ENCODE results near the gene MCC. TPM values are rescaled to one million over a fixed set of nuclear protein-coding genes. Genes with fewer than 3 reads are reported as not detected.

MCC gene
- polyA plus RNA-seq (2012; ENCODE audit: low read depth, missing spikeins): 0.09 TPM

DNA sequence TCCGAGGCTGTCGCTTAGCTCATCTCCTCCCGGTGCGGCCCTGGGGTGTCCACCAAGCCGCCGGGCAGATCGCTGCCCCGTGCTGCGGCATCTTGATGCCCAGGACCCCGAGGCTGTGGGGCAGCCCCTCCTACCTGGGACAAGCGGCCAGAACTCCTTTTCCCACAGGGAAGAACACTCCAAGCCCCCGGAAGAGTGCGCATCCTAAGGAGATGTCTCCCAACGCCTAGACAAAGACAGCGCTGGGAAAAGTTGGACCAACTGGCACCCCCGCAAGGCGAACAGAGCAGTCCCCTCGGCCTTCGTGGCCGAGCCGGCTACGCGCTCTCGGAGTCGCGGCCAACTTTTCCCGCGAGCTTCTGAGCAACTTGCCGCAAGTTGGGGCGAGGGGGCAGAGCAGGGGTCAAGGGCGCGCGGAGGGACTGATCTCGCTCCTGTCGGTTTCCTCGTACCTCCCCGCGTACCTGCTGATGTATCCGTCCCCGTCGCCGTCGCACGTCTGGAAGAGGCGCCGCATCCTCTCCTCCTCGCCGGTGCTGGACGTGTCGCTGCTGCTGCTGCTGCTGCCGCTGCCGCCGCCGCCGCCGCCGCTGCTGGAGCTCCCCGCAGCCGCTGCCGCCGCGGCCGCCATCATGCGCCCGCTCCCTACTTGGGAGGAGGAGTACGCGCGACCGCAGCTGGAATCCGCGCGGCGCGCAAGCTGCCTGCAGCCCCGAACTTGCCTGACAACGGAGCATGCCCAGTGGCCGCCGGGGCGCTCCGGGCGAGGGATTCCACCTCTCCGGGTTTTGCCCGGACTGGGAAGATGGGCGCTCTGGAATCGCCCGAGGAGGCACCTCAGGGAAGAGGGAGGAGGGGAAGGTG lies at the start of gene MCC:
Gene MCC (minus strand): TSS at position 673 of the 864 bp plus-strand sequence.
- DNase-seq (ENCODE audit: insufficient read length, low spot score) (peak; percentile 39), FAIRE-seq (no peak)
- TF ChIP-seq TAF1 (IDR thresholded peaks at IDR 0.05; ENCODE audit: low read depth, low read length) (no peak), POLR2A (IDR thresholded peaks at IDR 0.05; ENCODE audit: low read depth, low read length) (no peak), PAX5 (IDR thresholded peaks at IDR 0.05; ENCODE audit: insufficient read depth, low read length, severe bottlenecking) (no peak)

DNA sequence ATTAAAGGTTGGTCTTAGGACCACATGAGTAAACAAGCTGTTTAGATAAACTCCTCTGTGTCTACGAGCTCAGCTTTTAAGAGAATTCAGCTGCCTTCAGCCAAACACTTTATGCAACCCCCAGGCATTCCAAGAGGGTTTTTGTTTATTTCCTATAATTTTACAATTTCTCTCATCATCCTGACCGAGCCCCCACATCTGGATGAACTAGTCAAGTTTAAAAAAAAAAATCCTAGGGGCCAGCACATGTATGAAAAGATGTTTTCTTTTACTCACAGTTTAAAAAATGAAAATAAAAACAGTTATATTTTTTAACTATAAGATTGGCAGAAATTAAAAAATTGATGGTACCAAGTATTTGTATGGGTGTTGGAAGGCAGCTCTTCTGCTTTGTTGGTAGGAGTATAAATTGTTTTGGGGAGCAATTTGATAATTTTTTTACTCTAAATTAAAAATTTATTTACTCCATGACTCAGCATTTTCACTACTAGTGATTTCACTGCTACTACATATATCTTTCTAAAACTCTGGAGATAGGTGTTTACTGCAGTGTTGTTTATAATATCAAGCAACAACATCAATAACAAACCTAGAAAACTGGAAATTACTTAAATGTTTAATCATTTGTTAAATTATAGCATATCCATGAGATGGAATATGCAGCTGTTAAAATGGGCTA lies 43.4 kb upstream of the MCC start:
- TF ChIP-seq POLR2A (IDR thresholded peaks at IDR 0.05; ENCODE audit: low read depth, low read length): no peak
- TF ChIP-seq PAX5 (IDR thresholded peaks at IDR 0.05; ENCODE audit: insufficient read depth, low read length, severe bottlenecking): no peak
- no peak for TF ChIP-seq TAF1 (IDR thresholded peaks at IDR 0.05; ENCODE audit: low read depth, low read length)
- no peak for TF ChIP-seq SPI1 (IDR thresholded peaks at IDR 0.05; ENCODE audit: low read depth, low read length)
- FAIRE-seq: no peak
- no peak for DNase-seq (ENCODE audit: insufficient read length, low spot score)

DNA sequence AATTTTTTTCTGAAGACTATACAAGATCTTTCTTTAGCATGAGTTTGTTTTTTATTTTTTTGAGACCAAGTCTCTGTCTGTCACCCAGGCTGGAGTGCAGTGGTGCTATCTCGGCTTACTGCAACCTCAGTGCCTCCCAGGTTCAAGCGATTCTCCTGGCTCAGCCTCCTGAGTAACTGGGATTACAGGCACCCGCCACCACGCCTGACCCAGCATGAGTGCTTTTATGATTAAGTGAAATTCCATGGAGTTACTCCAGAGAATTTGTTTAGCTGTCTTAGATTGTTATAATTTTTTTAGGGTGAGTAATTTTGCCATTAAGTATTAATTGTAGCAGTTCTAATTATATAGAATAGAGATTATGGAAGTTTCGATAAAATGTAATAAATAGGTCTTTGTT lies 39.5 kb upstream of the MCC start:
- no peak for TF ChIP-seq SPI1 (IDR thresholded peaks at IDR 0.05; ENCODE audit: low read depth, low read length)
- DNase-seq (ENCODE audit: insufficient read length, low spot score) (no peak), FAIRE-seq (no peak)

GRCh38 chr5:113526421-113526820 lies 38.2 kb upstream of the MCC start:
- no peak for FAIRE-seq
- TF ChIP-seq POU2F2 (IDR thresholded peaks at IDR 0.05; ENCODE audit: low read depth, low read length): no peak
- TF ChIP-seq POLR2AphosphoS5 (IDR thresholded peaks at IDR 0.05; ENCODE audit: low read depth, low read length): no peak
- no peak for TF ChIP-seq TAF1 (IDR thresholded peaks at IDR 0.05; ENCODE audit: low read depth, low read length)
- no peak for TF ChIP-seq PAX5 (IDR thresholded peaks at IDR 0.05; ENCODE audit: insufficient read depth, low read length, severe bottlenecking)
- TF ChIP-seq SPI1 (IDR thresholded peaks at IDR 0.05; ENCODE audit: low read depth, low read length): no peak
- TF ChIP-seq POLR2A (IDR thresholded peaks at IDR 0.05; ENCODE audit: low read depth, low read length): no peak

GRCh38 chr5:113524927-113525326 lies 36.7 kb upstream of the MCC start:
- no peak for DNase-seq (ENCODE audit: insufficient read length, low spot score)
- no peak for TF ChIP-seq POLR2AphosphoS5 (IDR thresholded peaks at IDR 0.05; ENCODE audit: low read depth, low read length)
- TF ChIP-seq SPI1 (IDR thresholded peaks at IDR 0.05; ENCODE audit: low read depth, low read length): peak; percentile 84
- peak; percentile 78 for FAIRE-seq

More at GRCh38 chr5:113526421-113526820, 38.2 kb upstream of the MCC start:
- DNase-seq (ENCODE audit: insufficient read length, low spot score): no peak

GRCh38 chr5:113523168-113523567 lies 34.9 kb upstream of the MCC start:
- DNase-seq (ENCODE audit: insufficient read length, low spot score): no peak
- TF ChIP-seq POU2F2 (IDR thresholded peaks at IDR 0.05; ENCODE audit: low read depth, low read length) (no peak), POLR2AphosphoS5 (IDR thresholded peaks at IDR 0.05; ENCODE audit: low read depth, low read length) (no peak)
- FAIRE-seq: no peak

GRCh38 chr5:113520899-113521298 lies 32.6 kb upstream of the MCC start:
- no peak for TF ChIP-seq TAF1 (IDR thresholded peaks at IDR 0.05; ENCODE audit: low read depth, low read length)
- no peak for TF ChIP-seq POU2F2 (IDR thresholded peaks at IDR 0.05; ENCODE audit: low read depth, low read length)
- no peak for TF ChIP-seq POLR2AphosphoS5 (IDR thresholded peaks at IDR 0.05; ENCODE audit: low read depth, low read length)
- no peak for TF ChIP-seq SPI1 (IDR thresholded peaks at IDR 0.05; ENCODE audit: low read depth, low read length)
- FAIRE-seq (no peak), DNase-seq (ENCODE audit: insufficient read length, low spot score) (no peak)

DNA sequence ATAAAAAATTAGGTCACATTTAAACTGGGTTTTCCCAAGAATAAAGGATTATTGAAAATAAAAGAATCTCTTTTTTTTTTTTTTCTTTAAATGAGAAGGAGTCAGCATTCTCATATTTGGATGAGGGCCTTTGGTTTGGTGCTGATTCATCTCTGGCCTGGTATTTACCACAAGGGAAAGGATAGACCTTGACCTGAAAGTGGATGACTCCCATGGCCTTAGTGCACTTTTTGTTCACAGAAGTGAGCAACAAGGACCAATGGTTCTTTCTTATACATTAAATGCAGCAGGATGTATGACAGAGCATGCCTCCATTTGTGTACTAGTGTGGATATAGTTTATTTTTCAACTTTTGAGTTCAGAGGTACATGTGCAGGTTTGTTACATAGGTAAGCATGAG lies 32.2 kb upstream of the MCC start:
- DNase-seq (ENCODE audit: insufficient read length, low spot score): no peak
- TF ChIP-seq PAX5 (IDR thresholded peaks at IDR 0.05; ENCODE audit: insufficient read depth, low read length, severe bottlenecking): no peak
- TF ChIP-seq SPI1 (IDR thresholded peaks at IDR 0.05; ENCODE audit: low read depth, low read length): no peak
- TF ChIP-seq TAF1 (IDR thresholded peaks at IDR 0.05; ENCODE audit: low read depth, low read length): no peak
- TF ChIP-seq POU2F2 (IDR thresholded peaks at IDR 0.05; ENCODE audit: low read depth, low read length): no peak
- TF ChIP-seq POLR2A (IDR thresholded peaks at IDR 0.05; ENCODE audit: low read depth, low read length): no peak
- no peak for TF ChIP-seq POLR2AphosphoS5 (IDR thresholded peaks at IDR 0.05; ENCODE audit: low read depth, low read length)
- FAIRE-seq: peak; percentile 80

GRCh38 chr5:113519412-113519811 lies 31.2 kb upstream of the MCC start:
- TF ChIP-seq POLR2AphosphoS5 (IDR thresholded peaks at IDR 0.05; ENCODE audit: low read depth, low read length): no peak
- no peak for FAIRE-seq

GRCh38 chr5:113518884-113519283 lies 30.6 kb upstream of the MCC start:
- no peak for TF ChIP-seq PAX5 (IDR thresholded peaks at IDR 0.05; ENCODE audit: insufficient read depth, low read length, severe bottlenecking)
- TF ChIP-seq POU2F2 (IDR thresholded peaks at IDR 0.05; ENCODE audit: low read depth, low read length): no peak
- no peak for TF ChIP-seq SPI1 (IDR thresholded peaks at IDR 0.05; ENCODE audit: low read depth, low read length)
- no peak for TF ChIP-seq TAF1 (IDR thresholded peaks at IDR 0.05; ENCODE audit: low read depth, low read length)
- TF ChIP-seq POLR2AphosphoS5 (IDR thresholded peaks at IDR 0.05; ENCODE audit: low read depth, low read length): no peak
- no peak for TF ChIP-seq POLR2A (IDR thresholded peaks at IDR 0.05; ENCODE audit: low read depth, low read length)
- FAIRE-seq: no peak
- no peak for DNase-seq (ENCODE audit: insufficient read length, low spot score)

More at GRCh38 chr5:113519412-113519811, 31.2 kb upstream of the MCC start:
- no peak for DNase-seq (ENCODE audit: insufficient read length, low spot score)

- no peak for FAIRE-seq
These were observed 26.0 kb upstream of the MCC start for GRCh38 chr5:113514289-113514635.

More at GRCh38 chr5:113514289-113514635, 26.0 kb upstream of the MCC start:
- no peak for DNase-seq (ENCODE audit: insufficient read length, low spot score)
- no peak for TF ChIP-seq POU2F2 (IDR thresholded peaks at IDR 0.05; ENCODE audit: low read depth, low read length)

Measured in GM12891 (cell line).